Stimulated activated CD4-positive, alpha-beta T cell treated with anti-CD3 and anti-CD28 coated beads, Interleukin-15, amount 100 ng/mL, for 48 hours (primary cell): ENCODE results near the gene GJA5.
"Not testable (repeated sequence)": the region's sequence is repeated elsewhere in the genome, so short reads cannot be mapped to it uniquely, and the experiment has no call there.

Source experiments
- DNase-seq, 2 donors: peaks; one replicate each; pipeline ENCODE4 v3.0.0-alpha.2; 2020; ENCODE audit warnings: low read depth in 2 of 2

GJA5 gene

GRCh38 chr1:147762233-147763024 is 2.0 kb upstream of the GJA5 start:
- DNase-seq, result no peak

- DNase-seq, result no peak
These were observed 1.9 kb downstream of the GJA5 start for GRCh38 chr1:147758379-147759100.

- no peak for DNase-seq
These were observed 3.1 kb downstream of the GJA5 start for GRCh38 chr1:147757015-147757990.

- DNase-seq, result no peak
These were observed 4.1 kb downstream of the GJA5 start for GRCh38 chr1:147756341-147756740.

- DNase-seq, result no peak
These were observed 5.7 kb downstream of the GJA5 start for GRCh38 chr1:147754661-147755060.

- no peak for DNase-seq
These were observed 7.3 kb downstream of the GJA5 start for GRCh38 chr1:147753081-147753480.

GRCh38 chr1:147752511-147752910 is 7.9 kb downstream of the GJA5 start:
- no peak for DNase-seq

GRCh38 chr1:147751346-147751745 is 9.1 kb downstream of the GJA5 start:
- DNase-seq, result no peak

- DNase-seq, result no peak
These were observed 9.7 kb downstream of the GJA5 start for GRCh38 chr1:147750618-147751217.

GRCh38 chr1:147749792-147750191 is 10.6 kb downstream of the GJA5 start:
- DNase-seq, result no peak

GRCh38 chr1:147748676-147749350 is 11.6 kb downstream of the GJA5 start:
- DNase-seq, result no peak

- no peak for DNase-seq
These were observed 12.4 kb downstream of the GJA5 start for GRCh38 chr1:147747966-147748365.

GRCh38 chr1:147745271-147745670 is 15.1 kb downstream of the GJA5 start:
- no peak for DNase-seq

GRCh38 chr1:147741065-147741464 is 19.3 kb downstream of the GJA5 start:
- DNase-seq, result no peak

- DNase-seq, result no peak
These were observed 20.0 kb downstream of the GJA5 start for GRCh38 chr1:147740391-147740790.

GRCh38 chr1:147738739-147739476 is 21.5 kb downstream of the GJA5 start:
- DNase-seq, result no peak

- DNase-seq, result no peak
These were observed 22.3 kb downstream of the GJA5 start for GRCh38 chr1:147738129-147738528.

GRCh38 chr1:147736883-147737282 is 23.5 kb downstream of the GJA5 start:
- DNase-seq, result no peak

GRCh38 chr1:147735423-147735822 is 25.0 kb downstream of the GJA5 start:
- DNase-seq, result no peak

GRCh38 chr1:147734291-147734841 is 26.0 kb downstream of the GJA5 start:
- DNase-seq, result not testable (repeated sequence)
